ENCODE data around the gene AGPS. TPM values are rescaled to one million over a fixed set of nuclear protein-coding genes. Genes with fewer than 3 reads are reported as not detected.

Gene AGPS
- total and polyA plus RNA-seq, 10 of the 15 experiments (the other 5 are each of a cell fraction or from before 2014, with no cell fraction given) = 7.9 to 54.2 (median 38.7) TPM

GRCh38 chr2:177347570-177347969, 45.0 kb upstream of the AGPS start (continued):
- no peak for TF ChIP-seq CUX1 (IDR thresholded peaks at IDR 0.05; ENCODE audit: insufficient replicate concordance, low read depth, low read length)
- TF ChIP-seq, protein P1, sequence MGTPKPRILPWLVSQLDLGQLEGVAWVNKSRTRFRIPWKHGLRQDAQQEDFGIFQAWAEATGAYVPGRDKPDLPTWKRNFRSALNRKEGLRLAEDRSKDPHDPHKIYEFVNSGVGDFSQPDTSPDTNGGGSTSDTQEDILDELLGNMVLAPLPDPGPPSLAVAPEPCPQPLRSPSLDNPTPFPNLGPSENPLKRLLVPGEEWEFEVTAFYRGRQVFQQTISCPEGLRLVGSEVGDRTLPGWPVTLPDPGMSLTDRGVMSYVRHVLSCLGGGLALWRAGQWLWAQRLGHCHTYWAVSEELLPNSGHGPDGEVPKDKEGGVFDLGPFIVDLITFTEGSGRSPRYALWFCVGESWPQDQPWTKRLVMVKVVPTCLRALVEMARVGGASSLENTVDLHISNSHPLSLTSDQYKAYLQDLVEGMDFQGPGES (IDR thresholded peaks at IDR 0.05) = no peak

DNA sequence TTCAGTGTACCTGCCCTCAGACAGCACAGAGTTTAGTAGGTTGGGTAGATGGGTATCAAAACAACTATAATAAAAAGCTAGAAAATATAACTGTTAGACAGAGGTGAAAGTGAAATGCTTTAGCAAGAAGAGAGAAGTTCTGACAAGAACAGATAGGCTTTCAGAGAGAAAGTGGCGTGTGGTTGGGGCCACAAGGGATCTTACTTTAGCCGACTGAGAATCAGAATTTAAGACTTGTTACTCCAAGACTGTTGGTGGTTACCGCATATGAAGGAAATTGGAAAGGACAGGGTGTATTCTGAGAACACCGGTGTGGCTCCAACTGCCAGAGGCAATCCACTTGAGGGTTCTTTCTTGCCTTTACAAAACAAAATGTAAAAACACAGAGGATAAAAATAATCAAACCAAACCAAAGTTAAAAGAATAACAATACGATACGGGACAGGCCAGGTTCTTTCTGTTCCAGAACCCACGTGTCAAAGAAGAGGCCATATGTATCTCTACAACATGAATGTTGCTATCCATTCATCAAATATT, 44.4 kb upstream of the AGPS start:
- H3K4me3 ChIP-seq = no peak overlapping the region
- no peak overlapping the region for H2AFZ ChIP-seq (ENCODE audit: control insufficient read depth, low read depth, low read length)
- H3K4me2 ChIP-seq (ENCODE audit: control insufficient read depth, insufficient read depth) = no peak overlapping the region; the same call in 1 of the 2 replicates
- no TSS peak for BruUV-seq (replicated peaks)
- no peak overlapping the region for H3K9ac ChIP-seq (ENCODE audit: control insufficient read depth, insufficient read depth, low read length)
- H3K36me3 ChIP-seq (ENCODE audit: control insufficient read depth in 2 of 2, insufficient read depth in 2 of 2, low read length in 1 of 2) = no peaks in the 10 kb centered on the region
- TF ChIP-seq RUNX3 (IDR thresholded peaks at IDR 0.05; ENCODE audit: low read length) = peak; percentile 45; the same call in 1 of the 2 replicates
- no peak for TF ChIP-seq SRF (IDR thresholded peaks at IDR 0.05; ENCODE audit: low read depth in 2 of 2, low read length in 2 of 2)
- no peaks in the 10 kb centered on the region for H4K20me1 ChIP-seq (ENCODE audit: control insufficient read depth, insufficient read depth)
- FAIRE-seq = peak; percentile 18
- ATAC-seq = no peak
- no peaks in the 10 kb centered on the region for H3K9me3 ChIP-seq (replicated peaks; ENCODE audit: control insufficient read depth, insufficient read depth, low read length)
- intact Hi-C loops (cut with micrococcal nuclease; ENCODE audit: unreplicated experiment) (no loop called here), in situ Hi-C loops (cut with MboI) (loop anchor here (25.0 kb wide), 1 partner anchor 1211 kb away; the partner anchor contains the start of gene HOXD8)
- no peaks in the 10 kb centered on the region for H3K27me3 ChIP-seq (replicated peaks in 1 of 2; ENCODE audit: control insufficient read depth in 2 of 2, insufficient read depth in 2 of 2, low read length in 1 of 2)
- ChIA-PET CTCF (interaction anchor here (0.6 to 6.5 kb wide), 3 partner anchors 12 to 375 kb away, joined by 3 to 34 read pairs (median 4); no protein-coding TSS in a partner anchor), RAD21 (ENCODE audit: unreplicated experiment) (interaction anchor here (1.0 kb wide), 1 partner anchor 12 kb away, joined by 3 read pairs; no protein-coding TSS in a partner anchor), SMC1A (ENCODE audit: uncharacterized antibody, unreplicated experiment) (interaction anchor here (0.8 to 3.5 kb wide), 3 partner anchors 12 to 436 kb away, joined by 3 to 13 read pairs (median 6); no protein-coding TSS in a partner anchor), POLR2A (interaction anchor here (0.6 to 0.7 kb wide), 2 partner anchors 47 to 1566 kb away, joined by 3 read pairs; no protein-coding TSS in a partner anchor)
- 74% methylated on average over 7 of the region's 7 CpGs for WGBS (ENCODE audit: insufficient coverage, insufficient replicate concordance, low lambda C conversion rate, missing lambda C conversion rate)
- no peak for DNase-seq (ENCODE audit: low read depth, low spot score)
- H3K27ac ChIP-seq (ENCODE audit: control insufficient read depth, insufficient read depth) = no peak overlapping the region
- peaks cover 9% of the 10 kb centered on the region for H3K4me1 ChIP-seq (ENCODE audit: control insufficient read depth, insufficient read depth, low read length)
- no peaks in the 10 kb centered on the region for H3K79me2 ChIP-seq (ENCODE audit: control insufficient read depth, insufficient read depth, low read length)
